GM10266 (cell line): ENCODE results near the gene LTBP1.

Experiments
- DNase-seq: peaks from one replicate; pipeline ENCODE4 v3.0.0; 2012; ENCODE audit errors: extremely low spot score
- TF ChIP-seq, protein P1 (sequence below): IDR thresholded peaks from 2 replicates; pipeline ENCODE4 v1.5.1; 2012; ENCODE audit warnings: mild to moderate bottlenecking, low read depth; ENCODE audit not compliant: control insufficient read depth, insufficient read depth; ENCODE audit errors: missing control alignments

LTBP1 gene

DNA sequence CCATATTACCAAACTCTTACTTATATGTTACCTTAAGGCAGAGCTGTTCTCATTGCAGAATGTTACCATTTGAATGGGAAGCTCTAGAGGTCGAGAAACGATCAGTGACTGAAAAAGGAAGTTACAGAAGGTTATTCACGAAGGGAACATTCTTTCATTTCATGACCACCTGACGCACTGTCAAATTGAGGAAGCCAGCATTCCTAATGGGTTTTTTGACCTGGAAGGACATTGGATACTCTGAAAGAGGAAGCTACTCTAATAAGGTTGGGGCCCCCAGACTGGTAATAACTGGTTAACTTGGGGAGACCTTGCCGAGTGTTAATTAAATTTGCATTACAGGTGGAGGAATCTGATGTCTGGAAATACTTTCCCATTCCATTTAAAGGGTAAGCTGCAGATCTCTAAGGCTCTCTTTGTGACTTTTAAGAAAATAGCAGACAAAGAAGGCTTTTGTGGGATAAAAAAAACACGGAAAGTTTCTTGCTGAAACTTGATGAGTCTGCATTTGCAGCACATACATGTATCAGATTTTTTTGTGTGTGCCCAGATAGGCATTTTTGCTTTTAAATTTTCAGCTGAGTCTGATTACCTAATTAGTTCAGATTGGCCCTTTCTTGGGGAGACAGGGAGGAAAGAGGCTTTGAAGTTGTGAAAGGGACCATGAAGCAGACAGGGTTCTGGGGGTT is 137.1 kb downstream of the LTBP1 start:
- no peak for DNase-seq
- TF ChIP-seq, protein P1, sequence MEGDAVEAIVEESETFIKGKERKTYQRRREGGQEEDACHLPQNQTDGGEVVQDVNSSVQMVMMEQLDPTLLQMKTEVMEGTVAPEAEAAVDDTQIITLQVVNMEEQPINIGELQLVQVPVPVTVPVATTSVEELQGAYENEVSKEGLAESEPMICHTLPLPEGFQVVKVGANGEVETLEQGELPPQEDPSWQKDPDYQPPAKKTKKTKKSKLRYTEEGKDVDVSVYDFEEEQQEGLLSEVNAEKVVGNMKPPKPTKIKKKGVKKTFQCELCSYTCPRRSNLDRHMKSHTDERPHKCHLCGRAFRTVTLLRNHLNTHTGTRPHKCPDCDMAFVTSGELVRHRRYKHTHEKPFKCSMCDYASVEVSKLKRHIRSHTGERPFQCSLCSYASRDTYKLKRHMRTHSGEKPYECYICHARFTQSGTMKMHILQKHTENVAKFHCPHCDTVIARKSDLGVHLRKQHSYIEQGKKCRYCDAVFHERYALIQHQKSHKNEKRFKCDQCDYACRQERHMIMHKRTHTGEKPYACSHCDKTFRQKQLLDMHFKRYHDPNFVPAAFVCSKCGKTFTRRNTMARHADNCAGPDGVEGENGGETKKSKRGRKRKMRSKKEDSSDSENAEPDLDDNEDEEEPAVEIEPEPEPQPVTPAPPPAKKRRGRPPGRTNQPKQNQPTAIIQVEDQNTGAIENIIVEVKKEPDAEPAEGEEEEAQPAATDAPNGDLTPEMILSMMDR: no peak

DNA sequence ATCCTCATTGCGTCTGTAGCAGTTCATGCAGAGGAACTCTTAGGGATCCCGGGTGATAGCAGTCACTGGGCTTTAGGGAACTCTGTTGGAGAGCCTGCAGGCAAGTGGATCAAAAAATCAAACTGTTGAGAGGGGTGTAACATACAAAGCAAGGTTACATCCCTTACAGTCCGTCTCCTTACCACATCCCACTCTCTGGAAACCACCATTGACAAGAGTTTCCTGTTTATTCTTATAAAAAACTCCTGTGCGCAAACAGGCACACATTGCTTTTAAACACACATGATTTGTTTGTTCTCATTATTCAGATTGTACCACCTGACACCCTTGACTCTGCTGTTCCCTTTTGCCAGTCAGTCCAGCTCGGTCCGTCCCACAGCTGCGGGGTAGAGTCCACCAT is 137.7 kb downstream of the LTBP1 start:
- TF ChIP-seq, protein P1: no peak
- no peak for DNase-seq

DNA sequence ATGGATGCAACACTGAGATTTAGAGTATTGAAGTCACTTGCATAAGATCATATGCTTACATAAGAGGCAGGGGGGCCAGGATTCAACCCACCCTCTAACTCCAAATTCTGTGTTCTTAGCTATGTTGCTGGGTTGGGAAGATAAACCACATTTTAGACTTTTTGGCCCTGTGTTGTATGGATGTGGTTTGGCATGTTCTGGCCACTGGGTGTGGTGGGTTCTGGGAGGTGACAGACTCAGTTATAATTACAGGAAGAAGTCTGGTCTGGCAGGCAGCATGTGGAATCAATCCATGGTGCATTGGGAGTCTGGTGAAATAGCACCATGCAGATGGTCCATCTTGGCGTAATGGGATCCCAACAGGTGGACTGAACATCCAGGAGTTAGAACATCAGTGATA is 138.9 kb downstream of the LTBP1 start:
- TF ChIP-seq, protein P1: no peak
- no peak for DNase-seq

DNA sequence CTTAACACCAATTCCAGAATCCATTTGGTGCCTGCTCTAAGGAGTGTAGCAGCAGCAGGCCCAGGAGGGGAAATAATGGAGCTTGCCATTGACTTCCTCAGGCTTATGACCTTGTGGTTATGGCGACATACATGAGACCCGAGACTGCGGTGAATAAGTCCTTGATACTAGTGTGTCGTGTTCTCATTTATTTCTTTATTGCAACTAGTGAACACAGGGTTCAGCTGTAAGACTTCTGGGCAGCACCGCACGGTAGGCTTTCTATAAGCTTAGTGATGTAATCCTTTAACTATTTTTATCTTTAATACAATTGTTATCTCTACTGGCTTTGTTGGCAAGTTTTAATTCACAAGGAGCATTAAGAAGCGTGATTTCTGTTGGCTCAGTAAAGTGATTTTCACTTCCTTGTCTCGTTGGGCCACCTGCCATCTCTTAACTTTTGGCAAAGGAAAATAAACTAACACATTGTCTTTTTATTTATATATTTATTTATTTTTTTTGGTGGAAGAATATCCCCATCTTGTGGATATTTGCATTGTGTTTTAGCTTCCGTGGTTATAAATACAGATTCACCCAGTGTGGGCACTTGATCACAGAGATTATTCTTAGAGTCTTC is 139.8 kb downstream of the LTBP1 start:
- DNase-seq: no peak
- TF ChIP-seq, protein P1: no peak

DNA sequence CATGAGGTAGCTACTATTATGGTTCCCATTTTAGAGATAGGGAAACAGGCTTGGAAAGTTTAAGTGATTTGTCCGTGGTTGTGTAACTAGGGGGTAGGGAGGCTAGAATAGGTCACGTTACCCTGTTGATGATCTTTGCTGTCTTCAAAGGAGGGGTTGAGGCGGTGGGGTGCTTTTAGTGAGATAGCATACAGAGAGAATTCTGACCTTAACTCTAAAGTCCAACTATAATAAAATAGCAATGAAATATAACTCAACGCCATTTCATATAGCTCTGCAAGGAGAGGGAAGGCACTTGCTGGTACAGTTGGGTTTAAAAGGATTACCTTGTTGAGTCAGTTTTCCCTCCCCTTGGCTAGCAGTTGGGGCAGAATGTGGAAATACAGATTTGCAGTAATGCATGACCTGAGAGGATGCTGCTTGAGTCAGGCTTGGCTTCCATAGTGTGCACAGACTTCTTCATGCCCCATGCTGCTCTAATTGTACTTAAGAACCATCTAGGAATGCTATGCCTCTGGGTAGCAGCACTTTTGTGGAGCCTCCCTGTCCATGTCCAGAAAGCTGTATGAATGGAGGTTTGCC is 143.9 kb downstream of the LTBP1 start:
- DNase-seq: no peak
- TF ChIP-seq, protein P1: no peak

DNA sequence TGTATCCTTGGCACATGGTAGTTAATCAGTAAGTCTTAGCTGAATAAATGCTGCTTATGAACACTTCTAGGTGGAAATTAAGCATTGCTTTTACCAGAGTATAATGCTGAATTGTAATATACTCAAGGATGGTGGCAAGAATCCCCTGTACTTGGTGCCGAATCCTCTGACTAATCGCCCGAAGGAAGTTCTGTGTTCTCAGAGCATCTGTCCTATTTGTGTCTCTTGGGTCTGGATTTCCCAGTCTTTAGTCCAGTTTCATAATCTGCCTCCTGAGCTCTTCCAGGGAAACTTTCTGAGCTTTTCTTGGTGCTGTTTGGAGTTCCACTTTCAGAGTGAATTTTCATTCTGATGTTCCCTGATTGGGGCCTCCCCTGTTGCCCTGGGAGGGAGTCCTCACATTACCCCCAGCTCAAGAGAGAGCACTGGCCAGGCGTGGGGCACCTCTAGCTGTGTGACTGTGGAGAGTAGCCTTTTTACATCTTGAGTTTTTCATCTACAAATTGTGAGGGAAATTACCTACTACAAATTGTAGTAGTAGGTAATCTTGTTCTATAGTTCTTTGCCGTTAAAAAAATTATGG is 144.9 kb downstream of the LTBP1 start:
- no peak for DNase-seq
- TF ChIP-seq, protein P1: no peak
